NCI-H187 treated with DMSO at 0.1 percent for 48 hours (cell line): ENCODE measurements around the gene AMPH.

Experiments
- DNase-seq: peaks from one replicate; lab custom pipeline; 2025; lab: John Stamatoyannopoulos, UW

AMPH gene

DNA sequence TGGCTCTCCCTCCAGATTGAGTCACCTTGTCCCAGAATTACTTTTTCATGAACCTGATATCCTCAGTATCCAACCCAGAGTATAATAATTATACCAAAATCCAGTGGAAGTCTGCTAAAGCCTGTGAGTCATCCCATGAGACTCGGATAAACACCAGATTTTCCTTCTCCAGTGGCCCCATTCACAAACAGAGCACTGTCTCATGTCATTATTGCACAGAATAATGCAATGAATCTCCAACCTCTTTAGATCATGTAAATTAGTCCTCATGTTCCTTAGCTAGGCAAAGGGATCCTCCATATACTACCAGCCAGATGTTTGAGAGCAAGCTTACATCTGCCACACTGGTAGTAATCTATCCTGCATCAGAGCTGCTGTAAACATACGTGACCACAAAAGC lies 89.0 kb downstream of the AMPH start:
- DNase-seq, result no peak

DNA sequence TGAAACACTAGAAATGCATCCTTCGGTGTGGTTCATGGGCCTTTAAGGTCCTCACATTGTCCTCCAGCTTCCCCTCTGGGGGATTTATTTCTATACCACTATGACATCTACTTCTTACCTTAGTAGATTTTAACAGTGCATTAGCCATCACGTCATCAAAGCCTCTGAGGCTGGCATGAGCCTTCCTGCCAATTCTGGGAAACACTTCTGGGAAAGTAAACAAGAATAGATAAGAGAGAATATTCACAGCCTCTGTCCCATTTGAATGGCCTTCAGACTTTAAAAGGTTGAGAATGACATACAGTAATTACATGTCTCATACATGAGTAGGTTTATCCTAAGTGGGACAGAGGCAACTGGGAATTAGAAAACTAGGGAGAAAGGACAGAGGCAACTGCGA lies 89.7 kb downstream of the AMPH start:
- DNase-seq, result no peak

DNA sequence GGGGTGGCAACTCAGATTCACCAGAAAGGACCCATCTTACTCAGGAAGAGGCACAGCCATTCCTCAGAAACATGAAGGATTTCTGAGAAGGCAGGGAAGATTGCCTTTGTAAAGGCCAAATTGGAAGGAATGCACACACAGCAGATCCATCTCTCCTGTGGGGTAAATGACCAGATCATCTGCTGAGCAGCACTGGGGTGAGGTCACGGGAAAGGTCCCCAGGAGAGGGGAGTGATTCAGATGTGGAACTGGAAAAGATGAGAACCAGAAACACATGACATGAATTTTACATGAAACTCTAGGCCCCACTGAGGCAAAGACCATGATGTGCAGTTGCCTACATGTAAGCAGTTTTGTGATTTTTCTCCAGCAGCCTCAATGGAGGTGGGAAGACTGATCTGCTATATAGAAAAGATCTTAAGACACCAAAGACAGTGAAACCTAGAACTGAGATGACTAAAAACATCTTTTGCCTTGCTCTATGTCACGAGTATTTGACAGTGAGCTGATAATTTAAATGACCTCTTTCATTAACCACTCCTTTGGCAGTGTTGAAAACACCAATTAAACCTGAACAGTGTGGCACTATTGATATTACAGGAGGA lies 91.6 kb downstream of the AMPH start:
- DNase-seq, result no peak

DNA sequence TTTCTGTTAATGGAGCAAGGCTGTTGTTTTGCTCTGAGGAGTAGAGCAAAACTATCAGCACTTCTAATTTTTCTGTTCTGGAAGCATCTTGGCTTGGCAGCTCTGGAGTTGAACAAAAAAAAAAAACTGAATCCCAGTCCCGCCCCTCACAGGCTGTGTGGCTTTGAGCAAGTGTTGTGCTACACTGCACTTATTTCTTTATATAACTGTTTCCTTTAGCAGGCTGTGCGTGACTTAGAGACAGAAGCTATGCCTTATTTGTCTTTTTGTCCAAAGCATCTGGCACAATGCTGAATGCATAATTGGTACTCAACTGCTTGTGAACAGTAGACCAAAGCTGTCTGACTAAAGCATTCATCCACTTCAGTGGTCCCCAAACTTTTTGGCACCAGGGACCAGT lies 96.1 kb downstream of the AMPH start:
- DNase-seq, result no peak

DNA sequence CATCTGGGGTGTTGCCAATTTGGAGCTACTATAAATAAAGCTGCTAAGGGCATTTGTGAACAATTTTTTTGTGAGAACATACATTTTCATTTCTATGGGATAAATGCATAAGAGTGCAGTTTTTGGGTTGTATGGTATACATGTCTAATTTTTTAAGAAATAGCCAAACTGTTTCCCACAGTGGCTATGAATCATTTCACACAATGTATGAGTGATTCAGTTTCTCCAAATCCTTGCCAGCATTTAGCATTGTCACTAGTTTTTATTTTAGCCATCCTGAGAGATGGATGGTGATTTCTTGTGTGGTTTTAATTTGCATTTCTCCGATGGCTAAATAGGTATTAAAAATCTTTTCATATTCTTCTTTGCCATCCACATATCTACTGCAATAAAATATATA lies 105.3 kb downstream of the AMPH start:
- DNase-seq, result no peak

DNA sequence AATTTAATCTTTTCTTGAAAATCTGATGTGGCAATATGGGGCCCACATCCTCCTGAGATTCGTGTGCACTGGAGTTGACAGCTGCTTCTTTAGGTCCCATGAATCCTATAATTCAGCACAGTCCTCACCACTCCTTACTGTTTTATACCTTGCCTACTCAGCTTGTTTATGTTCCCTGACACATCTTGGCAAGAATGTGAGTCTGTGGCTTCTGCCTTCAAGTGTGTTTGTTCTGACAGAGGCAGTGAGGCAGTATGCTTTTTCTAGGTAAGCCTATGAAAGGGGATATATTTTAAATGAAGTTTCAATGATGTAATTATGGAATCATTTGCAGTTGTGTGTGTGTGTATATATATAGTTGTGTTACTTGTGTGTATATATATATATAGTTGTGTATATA lies 106.4 kb downstream of the AMPH start:
- no peak for DNase-seq

DNA sequence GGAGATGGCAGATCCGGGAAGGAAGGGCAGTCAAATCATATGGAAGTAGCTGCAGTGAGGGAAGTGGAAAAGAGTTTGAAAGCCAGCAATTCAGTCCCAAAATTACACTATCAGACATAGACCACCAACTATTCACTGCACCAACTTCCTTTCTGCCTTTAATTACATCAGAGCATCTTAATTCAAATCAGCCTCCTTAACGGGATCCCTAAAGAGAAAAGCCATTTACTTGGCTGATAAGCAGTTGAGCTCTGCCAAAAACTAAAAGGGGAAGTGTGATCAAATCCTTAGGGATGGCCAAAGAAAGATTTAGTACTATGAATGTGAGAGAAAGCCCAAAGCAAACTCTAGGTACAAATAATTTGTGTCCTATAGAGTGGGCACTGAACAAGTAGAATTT lies 110.4 kb downstream of the AMPH start:
- DNase-seq, result no peak

DNA sequence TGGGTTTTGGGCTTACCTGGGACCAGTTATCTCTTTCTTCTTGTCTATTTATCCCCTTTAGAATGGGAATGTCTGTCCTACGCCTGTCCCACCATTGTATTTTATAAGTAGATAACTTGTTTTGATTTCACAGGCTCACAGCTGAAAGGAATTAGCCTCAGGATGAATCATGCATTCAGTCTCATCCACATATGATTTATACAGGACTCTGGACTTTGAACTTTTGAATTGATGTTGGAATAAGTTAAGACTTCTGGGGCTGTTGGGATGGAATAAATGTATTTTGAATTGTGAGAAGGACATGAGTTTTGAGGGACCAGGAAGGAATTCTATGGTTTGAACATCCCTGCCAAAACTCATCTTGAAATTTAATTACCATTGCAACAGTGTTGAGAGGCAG lies 112.6 kb downstream of the AMPH start:
- no peak for DNase-seq

DNA sequence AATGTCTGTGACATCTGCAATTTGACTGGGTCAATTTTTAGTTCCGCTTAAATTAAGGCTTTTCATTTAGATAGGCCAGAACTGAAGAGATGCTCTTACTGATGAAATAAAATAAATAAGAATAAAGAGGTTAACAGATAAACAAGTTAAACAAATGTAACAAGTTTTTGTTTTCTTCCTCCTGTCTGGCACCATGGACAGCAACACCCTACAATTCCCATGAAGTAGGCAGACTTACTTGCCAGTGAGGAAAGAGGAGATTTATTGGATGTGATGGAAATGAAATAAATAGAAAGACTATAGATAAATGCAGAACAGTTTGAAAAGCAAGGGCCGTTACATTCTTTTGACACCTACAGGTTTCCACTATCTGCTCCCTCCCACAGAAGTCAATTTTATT lies 118.5 kb downstream of the AMPH start:
- DNase-seq, result no peak

DNA sequence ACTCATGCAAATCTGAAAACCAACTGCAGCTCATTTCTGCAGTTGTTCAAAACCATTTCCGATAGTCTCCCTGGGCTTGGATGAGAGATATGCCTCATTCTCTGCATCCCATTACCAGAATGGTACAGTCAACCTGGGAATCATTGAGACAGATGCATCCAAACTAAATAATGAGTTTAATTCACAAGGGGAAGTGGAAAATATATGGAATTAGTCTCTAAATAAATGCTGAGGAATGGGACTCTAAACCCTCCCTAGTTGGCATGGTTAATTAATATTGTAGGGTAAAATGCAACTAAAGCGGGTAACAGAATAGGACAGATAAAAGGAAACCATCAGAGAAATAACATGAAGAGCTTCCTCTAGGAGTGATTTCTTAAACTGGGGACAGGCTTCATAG lies 118.9 kb downstream of the AMPH start:
- no peak for DNase-seq

DNA sequence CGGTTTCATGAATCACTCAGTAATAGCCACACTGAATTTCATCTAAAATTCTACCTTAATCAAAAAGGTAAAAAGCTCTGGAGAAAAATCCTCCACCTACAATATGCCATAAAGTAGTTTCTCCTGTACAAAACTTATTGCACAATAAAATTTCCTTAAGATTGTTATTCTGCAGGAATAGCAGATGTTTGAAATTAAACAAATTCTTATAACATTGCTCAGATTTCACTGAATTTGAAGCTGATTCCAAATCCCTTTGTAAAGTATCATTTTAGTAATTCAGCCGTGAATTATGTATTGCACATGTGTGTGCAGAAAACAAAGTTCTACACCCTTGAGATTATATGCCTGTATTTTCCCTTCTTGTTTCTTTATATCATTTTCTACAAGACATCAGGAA lies 123.8 kb downstream of the AMPH start:
- no peak for DNase-seq

DNA sequence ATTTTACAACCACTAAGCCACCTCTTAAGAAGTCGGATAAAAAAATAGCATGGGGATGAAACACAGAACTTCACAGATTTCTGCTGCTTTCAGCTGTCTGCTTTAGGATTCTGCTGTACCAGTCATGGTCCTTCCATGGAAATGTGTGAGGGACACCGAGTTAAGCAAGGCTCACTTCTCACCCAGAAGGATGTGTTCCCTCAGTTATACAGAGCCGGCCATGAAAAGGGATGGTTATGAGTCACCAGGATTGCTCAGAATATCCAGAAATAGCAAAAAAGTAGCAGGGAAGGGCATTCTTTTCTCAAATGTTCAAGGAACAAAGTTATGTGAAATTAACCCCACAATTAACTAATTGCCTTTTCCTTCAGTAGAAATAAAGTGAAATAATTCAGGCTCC lies 124.4 kb downstream of the AMPH start:
- no peak for DNase-seq

DNA sequence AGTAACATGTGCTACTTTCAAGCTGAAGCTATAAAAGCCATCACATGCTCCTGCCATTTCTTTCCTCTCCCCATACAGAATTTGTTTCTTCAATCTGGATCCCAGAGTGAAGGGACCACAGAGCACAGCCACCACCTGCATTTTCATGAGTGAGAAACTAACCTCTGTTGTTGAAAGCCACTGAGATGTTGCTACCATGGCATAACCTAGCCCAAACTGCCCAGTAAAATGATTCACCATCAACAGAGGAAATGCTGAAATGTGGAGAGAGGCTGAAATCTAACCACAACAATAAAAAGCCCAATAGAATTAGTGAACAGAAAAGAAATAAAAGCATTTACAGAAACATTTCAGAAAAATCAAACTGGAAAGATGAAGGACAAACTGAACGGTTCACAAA lies 125.2 kb downstream of the AMPH start:
- no peak for DNase-seq

DNA sequence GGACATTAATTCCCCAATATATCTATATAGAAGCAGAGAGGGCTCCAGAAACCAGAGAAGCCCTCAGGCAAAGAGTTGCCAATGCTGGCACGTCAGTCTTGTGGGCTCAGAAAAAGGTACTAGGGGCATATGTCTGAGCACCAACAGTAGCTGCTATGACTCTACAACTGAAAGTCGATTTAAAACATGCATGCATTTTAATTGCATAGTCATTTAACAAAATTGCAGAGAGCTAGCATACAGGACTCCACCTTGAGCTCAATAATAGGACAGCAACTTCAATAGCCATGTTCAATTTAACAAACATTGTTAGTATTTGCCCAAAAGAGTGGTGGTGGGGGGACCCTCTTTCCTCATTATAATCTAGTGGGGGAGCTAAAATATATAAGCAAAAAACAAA lies 126.5 kb downstream of the AMPH start:
- no peak for DNase-seq

DNA sequence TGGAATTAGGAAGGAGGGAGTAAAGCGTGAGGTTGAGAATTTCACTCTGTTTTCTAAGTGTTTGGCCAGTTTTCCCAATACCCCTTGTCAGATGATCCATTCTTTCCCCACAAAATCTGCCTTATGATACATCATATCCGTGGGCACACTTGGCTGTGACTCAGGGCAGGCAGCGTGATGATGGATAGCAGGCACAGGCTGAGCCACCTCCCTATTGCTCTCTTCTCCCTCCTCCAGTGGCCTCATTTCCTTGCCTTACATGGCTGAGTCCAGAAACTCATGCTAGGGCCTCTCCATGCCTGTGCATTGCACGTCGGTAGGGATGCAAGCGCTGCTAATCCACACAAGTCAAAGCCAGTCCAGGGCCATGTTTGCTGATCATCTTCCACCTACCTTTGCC lies 128.3 kb downstream of the AMPH start:
- no peak for DNase-seq

DNA sequence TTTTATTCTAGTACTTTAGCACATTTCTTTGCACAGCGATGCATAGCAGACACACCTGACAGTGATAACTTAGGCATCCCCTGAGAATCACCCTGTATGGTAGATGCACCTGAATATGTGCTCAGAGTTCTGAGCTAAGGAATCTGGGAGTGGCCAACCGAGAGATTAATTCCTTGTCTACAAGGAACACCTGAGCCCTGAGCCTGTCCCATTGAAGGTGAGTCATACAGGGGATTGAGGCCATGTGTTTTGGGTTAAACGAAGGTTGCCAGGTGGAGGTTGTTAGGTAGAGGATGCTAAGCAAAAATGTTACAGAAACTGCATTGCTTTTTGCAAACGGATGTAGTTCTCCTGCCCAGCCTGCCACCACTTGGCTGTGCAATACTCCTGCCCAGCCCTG lies 128.9 kb downstream of the AMPH start:
- no peak for DNase-seq

DNA sequence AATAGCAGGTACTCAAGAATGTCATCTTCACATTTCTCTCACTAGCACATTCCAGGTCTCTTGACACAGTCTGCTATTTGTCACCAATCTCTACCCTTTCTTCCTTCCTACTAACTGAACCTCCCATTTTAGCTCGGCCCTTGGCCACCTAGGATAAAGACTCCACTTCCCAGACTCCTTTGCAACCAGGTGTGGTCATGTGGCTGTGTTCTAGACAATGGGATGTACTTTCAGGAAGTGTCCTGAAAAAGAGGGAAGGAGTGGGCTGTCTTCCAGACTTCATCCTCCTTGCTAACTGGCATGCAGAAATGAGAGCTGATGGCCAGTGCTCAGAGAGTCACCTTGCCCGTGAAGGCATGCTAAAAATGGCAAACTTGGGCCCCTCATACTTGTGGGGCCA lies 139.2 kb downstream of the AMPH start:
- DNase-seq, result no peak

DNA sequence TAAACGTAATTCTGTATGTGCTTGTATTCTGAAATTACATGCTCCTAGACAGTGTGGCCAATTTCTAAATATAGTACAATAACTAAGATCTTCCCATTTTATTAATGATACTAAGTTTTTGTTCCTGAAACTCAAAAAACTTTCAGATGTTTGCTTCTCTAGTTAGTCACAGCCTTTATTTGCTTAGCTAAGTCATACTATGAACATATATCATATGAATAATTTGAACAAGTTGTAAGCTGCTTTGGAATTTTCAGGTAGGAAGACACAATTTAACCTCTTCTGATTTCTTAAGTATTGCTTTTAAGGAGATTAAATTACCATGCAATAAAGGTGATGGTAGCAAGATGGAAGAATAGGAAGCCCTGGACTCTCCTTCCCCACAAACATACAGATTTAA lies 148.7 kb downstream of the AMPH start:
- DNase-seq, result no peak

DNA sequence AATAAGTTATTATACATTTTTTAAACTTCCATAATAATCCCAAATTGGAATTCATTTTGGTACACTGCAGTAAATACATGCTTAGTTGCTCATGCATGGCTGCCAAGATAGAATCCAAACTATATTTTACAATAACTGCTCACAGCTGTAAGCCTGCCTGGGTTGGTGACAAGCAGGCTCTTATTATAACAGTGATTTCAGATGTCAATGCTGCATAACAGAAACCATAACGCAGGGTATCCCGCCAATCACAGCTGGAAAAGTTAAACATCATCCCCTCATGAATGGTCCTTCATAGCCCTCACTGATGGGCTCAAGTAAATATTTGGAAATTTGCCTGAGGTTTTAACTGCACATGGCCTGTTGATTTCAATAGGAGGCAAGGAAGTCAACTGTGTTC lies 149.8 kb downstream of the AMPH start:
- no peak for DNase-seq

DNA sequence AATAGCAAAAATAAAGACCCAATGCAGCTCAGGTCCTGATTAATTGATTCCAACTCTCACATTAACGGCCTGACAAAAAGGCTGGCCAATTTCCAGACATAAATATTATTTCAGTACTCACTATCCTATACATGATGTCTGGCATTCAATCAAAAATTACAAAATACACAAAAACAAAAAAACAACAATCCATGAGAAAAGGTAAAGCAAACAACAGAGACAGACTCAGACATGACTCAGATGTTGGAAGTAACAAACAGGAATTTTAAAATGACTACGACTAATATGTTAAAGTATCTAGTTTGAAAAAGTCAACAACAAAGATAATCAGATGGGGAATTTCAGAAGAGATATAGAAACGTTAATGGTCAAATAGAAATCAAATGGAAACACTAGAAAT lies 152.8 kb downstream of the AMPH start:
- no peak for DNase-seq

DNA sequence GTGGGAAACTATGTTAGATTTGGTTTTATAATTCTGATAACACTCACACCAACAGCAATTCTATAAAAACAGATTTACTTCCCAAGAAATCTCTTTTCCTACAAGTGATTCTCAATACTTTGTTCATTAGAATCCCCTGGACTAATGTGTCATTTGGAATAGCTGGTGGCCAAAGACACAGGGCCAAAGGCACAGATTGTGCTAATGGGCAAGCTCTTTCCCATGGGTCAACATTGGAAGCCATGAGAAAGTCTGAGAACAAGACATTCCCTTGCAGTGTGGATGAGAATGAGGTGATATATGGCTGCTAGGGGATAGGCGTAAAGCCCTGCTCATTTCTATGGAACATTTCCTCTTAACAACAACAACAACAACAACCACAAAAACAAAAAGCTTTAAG lies 153.8 kb downstream of the AMPH start:
- no peak for DNase-seq

DNA sequence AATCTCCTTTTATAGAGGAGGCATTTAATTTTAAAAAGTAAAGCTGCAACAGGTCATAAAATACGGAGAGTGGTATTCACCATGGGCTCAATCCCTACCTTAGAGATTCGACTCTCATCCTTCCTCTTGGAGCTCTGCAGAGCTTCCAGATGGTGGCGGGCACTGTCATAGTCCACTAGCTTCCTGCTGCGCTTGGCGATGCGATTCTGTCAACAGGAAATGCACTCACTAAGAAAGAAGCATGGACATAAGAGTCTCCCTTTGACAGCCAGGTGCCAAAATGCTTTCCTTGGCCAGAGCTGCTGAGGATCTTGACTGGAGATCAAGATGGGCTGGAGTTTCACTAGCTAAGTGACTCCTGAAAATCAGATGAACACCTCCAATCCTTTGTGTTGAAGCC lies 154.4 kb downstream of the AMPH start:
- no peak for DNase-seq

DNA sequence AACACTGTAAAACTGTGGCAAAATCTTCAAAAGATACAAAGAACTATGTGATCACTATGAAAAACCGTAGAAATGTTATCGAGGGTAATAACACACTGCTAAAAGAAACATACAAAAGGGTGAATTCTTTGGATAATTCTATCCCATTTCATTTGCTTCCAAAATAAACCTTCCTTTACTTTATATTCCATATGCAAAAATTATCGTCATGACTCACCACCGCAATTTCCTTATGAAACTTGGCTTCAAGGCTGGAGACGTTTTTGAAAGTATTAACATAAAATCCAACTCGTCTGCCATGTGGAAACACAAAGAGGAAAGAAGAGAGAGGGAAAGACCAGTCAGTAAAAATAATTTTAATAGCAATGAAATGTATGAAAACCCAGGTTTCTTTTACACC lies 165.2 kb downstream of the AMPH start:
- DNase-seq, result no peak

DNA sequence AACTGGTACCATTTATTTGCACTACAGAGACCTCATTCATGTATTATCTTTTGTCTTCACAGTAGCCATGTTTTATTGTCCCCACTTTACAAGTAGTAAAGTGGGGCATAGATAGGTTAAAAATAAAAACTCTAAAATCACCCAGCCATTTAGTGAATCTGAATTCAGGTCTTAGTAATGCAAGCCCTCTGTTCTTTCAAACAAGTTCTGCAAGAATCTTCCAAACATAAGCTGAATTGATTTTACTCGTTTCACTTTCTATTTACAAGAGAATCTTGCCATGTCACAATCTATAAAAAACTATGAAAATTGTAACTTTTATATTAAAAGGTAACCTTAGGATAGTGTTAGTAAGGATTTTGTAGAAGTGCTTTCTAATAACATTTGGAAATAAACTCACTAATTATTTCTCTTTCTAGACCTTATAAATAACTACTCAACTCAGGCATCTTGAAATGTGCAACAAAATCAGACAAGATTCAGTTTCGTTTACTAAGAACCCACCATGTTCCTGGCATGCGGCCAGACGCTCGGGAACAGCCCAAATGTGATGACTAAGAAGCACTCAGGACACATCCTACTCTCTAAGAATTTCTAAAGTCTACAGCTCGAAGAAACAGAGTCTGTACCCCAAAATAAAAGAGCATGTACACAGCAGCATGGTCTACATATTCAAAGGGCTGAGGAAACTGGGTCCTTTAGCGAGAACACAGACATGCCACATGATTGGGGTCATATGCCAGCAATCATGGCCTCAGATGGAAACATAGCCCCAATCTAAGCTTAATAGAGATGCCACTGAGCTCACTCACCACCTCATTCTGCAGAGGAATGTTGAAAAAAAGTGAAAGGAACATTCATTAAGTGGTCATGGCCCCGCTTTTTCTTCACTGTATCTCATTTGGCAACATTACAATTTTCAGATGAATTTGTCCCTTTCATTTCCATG lies 167.6 kb downstream of the AMPH start:
- no peak for DNase-seq
